ENCODE data around the gene KRTAP10-8.
"Not testable (repeated sequence)": the region's sequence is repeated elsewhere in the genome, so short reads cannot be mapped to it uniquely, and the experiment has no call there.

The KRTAP10-8 gene

GRCh38 chr21:44612029-44612486 is at the start of gene KRTAP10-8:
TSS of gene KRTAP10-8 (plus strand) at chr21:44612079. CDS start at chr21:44612101, 22 bp downstream.
- no peak for DNase-seq

GRCh38 chr21:44564099-44564498 is 47.8 kb upstream of the KRTAP10-8 start:
- no peak for DNase-seq

- DNase-seq: no peak
Measured at GRCh38 chr21:44564886-44565598, 46.8 kb upstream of the KRTAP10-8 start.

- DNase-seq: no peak
Measured at GRCh38 chr21:44566403-44566802, 45.5 kb upstream of the KRTAP10-8 start.

- DNase-seq: no peak
Measured at GRCh38 chr21:44567481-44568171, 44.3 kb upstream of the KRTAP10-8 start.

- no peak for DNase-seq
Measured at GRCh38 chr21:44568261-44568660, 43.6 kb upstream of the KRTAP10-8 start.

GRCh38 chr21:44568667-44569556 is 43.0 kb upstream of the KRTAP10-8 start:
- DNase-seq: no peak

- no peak for DNase-seq
Measured at GRCh38 chr21:44569861-44570517, 41.9 kb upstream of the KRTAP10-8 start.

- DNase-seq: no peak
Measured at GRCh38 chr21:44571296-44571695, 40.6 kb upstream of the KRTAP10-8 start.

- no peak for DNase-seq
Measured at GRCh38 chr21:44571844-44572782, 39.8 kb upstream of the KRTAP10-8 start.

GRCh38 chr21:44572959-44573583 is 38.8 kb upstream of the KRTAP10-8 start:
- no peak for DNase-seq

- DNase-seq: not testable (repeated sequence)
Measured at GRCh38 chr21:44573630-44574456, 38.0 kb upstream of the KRTAP10-8 start, which contains the start of gene KRTAP10-4. TSS of gene KRTAP10-4 (plus strand) at chr21:44573729. CDS start at chr21:44573759, 30 bp downstream.

GRCh38 chr21:44574457-44575306 is 37.2 kb upstream of the KRTAP10-8 start:
- DNase-seq: no peak

- DNase-seq: no peak
Measured at GRCh38 chr21:44575307-44576024, 36.4 kb upstream of the KRTAP10-8 start.

- DNase-seq: no peak
Measured at GRCh38 chr21:44576025-44576420, 35.9 kb upstream of the KRTAP10-8 start.

- DNase-seq: no peak
Measured at GRCh38 chr21:44578371-44579055, 33.4 kb upstream of the KRTAP10-8 start.

- DNase-seq: no peak
Measured at GRCh38 chr21:44579056-44579832, 32.6 kb upstream of the KRTAP10-8 start.
